Loucy (cell line): ENCODE data around the gene MAD1L1.

Experiments used
- H2AFZ ChIP-seq: fragments of 200-600 bp; sonication (generic); 2 replicates; pipeline ENCODE4 v1.6.0; 2016; ENCODE audit warnings: antibody characterized with exemption, mild to moderate bottlenecking, low read length, moderate library complexity
- H3F3A ChIP-seq: fragments of 200-600 bp; 2 replicates; pipeline ENCODE4 v1.6.0; 2016; ENCODE audit warnings: antibody characterized with exemption, low read depth, mild to moderate bottlenecking
- H3K27me3 ChIP-seq: fragments of 200-600 bp; sonication (generic); 2 replicates; pipeline ENCODE4 v1.6.1; 2014; ENCODE audit warnings: low read length, mild to moderate bottlenecking; ENCODE audit not compliant: insufficient read depth, poor library complexity, severe bottlenecking
- H3K36me3 ChIP-seq: fragments of 200-600 bp; sonication (generic); 2 replicates; pipeline ENCODE4 v1.6.1; 2016; ENCODE audit warnings: low read length; ENCODE audit not compliant: insufficient read depth
- H3K4me1 ChIP-seq: fragments of 200-600 bp; sonication (generic); 2 replicates; pipeline ENCODE4 v1.5.1; 2014; ENCODE audit warnings: low read length, mild to moderate bottlenecking; ENCODE audit not compliant: insufficient read depth, poor library complexity, severe bottlenecking
- H3K4me2 ChIP-seq: fragments of 200-600 bp; sonication (generic); 2 replicates; pipeline ENCODE4 v1.6.0; 2014; ENCODE audit warnings: antibody characterized with exemption, low read length, low read depth, mild to moderate bottlenecking; ENCODE audit not compliant: poor library complexity, severe bottlenecking
- H3K4me3 ChIP-seq: fragments of 200-600 bp; sonication (generic); 2 replicates; pipeline ENCODE4 v1.5.1; 2014; ENCODE audit warnings: low read length, mild to moderate bottlenecking, mixed read lengths; ENCODE audit not compliant: poor library complexity, severe bottlenecking
- H3K79me2 ChIP-seq: fragments of 200-600 bp; sonication (generic); 2 replicates; pipeline ENCODE4 v1.6.1; 2014; ENCODE audit warnings: low read length; ENCODE audit not compliant: insufficient read depth
- H3K9ac ChIP-seq: fragments of 200-600 bp; sonication (generic); 2 replicates; pipeline ENCODE4 v1.6.0; 2014; ENCODE audit warnings: mild to moderate bottlenecking, low read depth, low read length, moderate library complexity; ENCODE audit not compliant: poor library complexity, severe bottlenecking
- H3K9me2 ChIP-seq: fragments of 200-600 bp; sonication (generic); replicated peaks from 2 replicates; pipeline ENCODE4 v1.6.1; 2016; ENCODE audit warnings: low read depth, low read length, mixed read lengths
- H3K9me3 ChIP-seq: fragments of 200-600 bp; sonication (generic); 2 replicates; pipeline ENCODE4 v1.6.1; 2014; ENCODE audit warnings: mild to moderate bottlenecking, antibody characterized with exemption, low read length, low read depth; ENCODE audit not compliant: insufficient read depth
- H4K20me1 ChIP-seq: fragments of 200-600 bp; sonication (generic); 2 replicates; pipeline ENCODE4 v1.6.0; 2014; ENCODE audit warnings: antibody characterized with exemption, low read length, mild to moderate bottlenecking; ENCODE audit not compliant: insufficient read depth, poor library complexity, severe bottlenecking
- CTCF ChIP-seq: fragments of 200-600 bp; sonication (generic); conservative IDR thresholded peaks from 2 replicates; pipeline ENCODE4 v1.5.1; 2014; ENCODE audit warnings: mild to moderate bottlenecking, antibody characterized with exemption, low read length
- EZH2phosphoT487 ChIP-seq: fragments of 200-600 bp; IDR thresholded peaks from 2 replicates; pipeline ENCODE4 v1.6.1; 2018; ENCODE audit warnings: antibody characterized with exemption, mild to moderate bottlenecking, moderate library complexity, borderline replicate concordance

The MAD1L1 gene

GRCh38 chr7:1942941-1943289, 289.8 kb downstream of the MAD1L1 start:
- H3K4me2 ChIP-seq: no peak overlapping the region
- no peaks in the 10 kb centered on the region for H3K36me3 ChIP-seq
- no peaks in the 10 kb centered on the region for H4K20me1 ChIP-seq
- no peaks in the 10 kb centered on the region for H3K9me3 ChIP-seq
- TF ChIP-seq CTCF (no peak), EZH2phosphoT487 (no peak)
- H2AFZ ChIP-seq: no peak overlapping the region
- H3K27me3 ChIP-seq: no peaks in the 10 kb centered on the region
- H3K4me1 ChIP-seq: peaks cover 62% of the 10 kb centered on the region
- peaks cover 4% of the 10 kb centered on the region; the same call in 1 of the 2 replicates for H3F3A ChIP-seq
- H3K4me3 ChIP-seq: no peak overlapping the region
- no peak overlapping the region for H3K9ac ChIP-seq
- H3K79me2 ChIP-seq: peaks cover 38% of the 10 kb centered on the region
- H3K9me2 ChIP-seq: no peaks in the 10 kb centered on the region

- no peaks in the 10 kb centered on the region for H3K9me3 ChIP-seq
- H3K4me2 ChIP-seq: peak overlapping the region; percentile 89
- H3F3A ChIP-seq: peaks cover 4% of the 10 kb centered on the region; the same call in 1 of the 2 replicates
- H3K27me3 ChIP-seq: no peaks in the 10 kb centered on the region
- TF ChIP-seq EZH2phosphoT487 (no peak), CTCF (no peak)
- H3K36me3 ChIP-seq: no peaks in the 10 kb centered on the region
- peaks cover 62% of the 10 kb centered on the region for H3K4me1 ChIP-seq
- no peak overlapping the region for H3K4me3 ChIP-seq
- no peak overlapping the region for H2AFZ ChIP-seq
- peaks cover 40% of the 10 kb centered on the region for H3K79me2 ChIP-seq
- peak overlapping the region; percentile 95 for H3K9ac ChIP-seq
- no peaks in the 10 kb centered on the region for H4K20me1 ChIP-seq
- no peaks in the 10 kb centered on the region for H3K9me2 ChIP-seq
These were observed 290.4 kb downstream of the MAD1L1 start for GRCh38 chr7:1942243-1942940.

GRCh38 chr7:1941464-1942242, 291.1 kb downstream of the MAD1L1 start:
- TF ChIP-seq CTCF (no peak), EZH2phosphoT487 (no peak)
- no peaks in the 10 kb centered on the region for H3K9me3 ChIP-seq
- peak overlapping the region; percentile 81 for H3K4me3 ChIP-seq
- H3K4me1 ChIP-seq: peaks cover 69% of the 10 kb centered on the region
- H3K9ac ChIP-seq: peak overlapping the region; percentile 95
- no peaks in the 10 kb centered on the region for H3K36me3 ChIP-seq
- peak overlapping the region; percentile 89 for H3K4me2 ChIP-seq
- H3K79me2 ChIP-seq: peaks cover 48% of the 10 kb centered on the region
- no peak overlapping the region for H2AFZ ChIP-seq
- no peaks in the 10 kb centered on the region for H3K27me3 ChIP-seq
- peaks cover 7% of the 10 kb centered on the region for H4K20me1 ChIP-seq
- H3F3A ChIP-seq: peaks cover 4% of the 10 kb centered on the region; the same call in 1 of the 2 replicates
- no peaks in the 10 kb centered on the region for H3K9me2 ChIP-seq
